Upper lobe of right lung (tissue), 1 donor: Measurements from ENCODE around the gene NDUFA8. TPM values are rescaled to one million over a fixed set of nuclear protein-coding genes. Genes with fewer than 3 reads are reported as not detected.
A peak's percentile ranks its signal among the peaks of the same experiment; 100 is the strongest.

Source experiments
- ATAC-seq: fragments of 200-7000 bp; cut with Tn5 transposase; one replicate; pipeline ENCODE4 v1.9.1; 2020; ENCODE audit warnings: mild to moderate bottlenecking, moderate library complexity
- DNase-seq: peaks from one replicate; pipeline ENCODE4 v3.0.0-alpha.2; 2020
- H3K27ac ChIP-seq: fragments of 200-600 bp; one replicate; pipeline ENCODE4 v1.8.0; 2022
- H3K27me3 ChIP-seq: fragments of 200-600 bp; one replicate; pipeline ENCODE4 v1.8.0; 2022; ENCODE audit warnings: mild to moderate bottlenecking
- H3K36me3 ChIP-seq: fragments of 200-600 bp; one replicate; pipeline ENCODE4 v1.8.0; 2022
- H3K4me1 ChIP-seq: fragments of 200-600 bp; one replicate; pipeline ENCODE4 v1.8.0; 2022
- H3K4me3 ChIP-seq: fragments of 200-600 bp; one replicate; pipeline ENCODE4 v1.8.0; 2022; ENCODE audit warnings: mild to moderate bottlenecking
- H3K9me3 ChIP-seq: fragments of 200-600 bp; one replicate; pipeline ENCODE4 v1.8.0; 2022
- intact Hi-C: fragments of 100-400 bp; cut with DNase I; formaldehyde crosslinking; loops from one replicate; pipeline ENCODE4 v1.11.0; 2022
- total RNA-seq: library from RNA; stranded (reverse); fragmentation: NEBNext Ultra II Directional; extraction: Animal tissue kit (Norgen Biotek cat#: 25700); gene quantifications from one replicate; pipeline ENCODE4 v1.2.1, GENCODE V29; 2021
- TF ChIP-seq, protein P1 (sequence below): fragments of 200-600 bp; IDR thresholded peaks from one replicate; pipeline ENCODE4 v1.8.0; 2022; ENCODE audit warnings: antibody characterized with exemption
- donor health status: DM: no; HTN: yes; CAD: no; lungs with severe emphysema.

Gene NDUFA8
- total RNA-seq, 1 donor from 2014 or later = 41.5 TPM

GRCh38 chr9:122144836-122145591 lies 14.6 kb downstream of the NDUFA8 start:
- Histone ChIP-seq H3K36me3 (peaks cover 52% of the 10 kb centered on the region), H3K4me1 (peaks cover 10% of the 10 kb centered on the region), H3K9me3 (no peaks in the 10 kb centered on the region), H3K27me3 (no peaks in the 10 kb centered on the region), H3K4me3 (no peak overlapping the region), H3K27ac (no peak overlapping the region)
- ATAC-seq (no peak), DNase-seq (no peak)
- TF ChIP-seq, protein P1, sequence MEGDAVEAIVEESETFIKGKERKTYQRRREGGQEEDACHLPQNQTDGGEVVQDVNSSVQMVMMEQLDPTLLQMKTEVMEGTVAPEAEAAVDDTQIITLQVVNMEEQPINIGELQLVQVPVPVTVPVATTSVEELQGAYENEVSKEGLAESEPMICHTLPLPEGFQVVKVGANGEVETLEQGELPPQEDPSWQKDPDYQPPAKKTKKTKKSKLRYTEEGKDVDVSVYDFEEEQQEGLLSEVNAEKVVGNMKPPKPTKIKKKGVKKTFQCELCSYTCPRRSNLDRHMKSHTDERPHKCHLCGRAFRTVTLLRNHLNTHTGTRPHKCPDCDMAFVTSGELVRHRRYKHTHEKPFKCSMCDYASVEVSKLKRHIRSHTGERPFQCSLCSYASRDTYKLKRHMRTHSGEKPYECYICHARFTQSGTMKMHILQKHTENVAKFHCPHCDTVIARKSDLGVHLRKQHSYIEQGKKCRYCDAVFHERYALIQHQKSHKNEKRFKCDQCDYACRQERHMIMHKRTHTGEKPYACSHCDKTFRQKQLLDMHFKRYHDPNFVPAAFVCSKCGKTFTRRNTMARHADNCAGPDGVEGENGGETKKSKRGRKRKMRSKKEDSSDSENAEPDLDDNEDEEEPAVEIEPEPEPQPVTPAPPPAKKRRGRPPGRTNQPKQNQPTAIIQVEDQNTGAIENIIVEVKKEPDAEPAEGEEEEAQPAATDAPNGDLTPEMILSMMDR = peak; percentile 39
- intact Hi-C loops = no loop called here

DNA sequence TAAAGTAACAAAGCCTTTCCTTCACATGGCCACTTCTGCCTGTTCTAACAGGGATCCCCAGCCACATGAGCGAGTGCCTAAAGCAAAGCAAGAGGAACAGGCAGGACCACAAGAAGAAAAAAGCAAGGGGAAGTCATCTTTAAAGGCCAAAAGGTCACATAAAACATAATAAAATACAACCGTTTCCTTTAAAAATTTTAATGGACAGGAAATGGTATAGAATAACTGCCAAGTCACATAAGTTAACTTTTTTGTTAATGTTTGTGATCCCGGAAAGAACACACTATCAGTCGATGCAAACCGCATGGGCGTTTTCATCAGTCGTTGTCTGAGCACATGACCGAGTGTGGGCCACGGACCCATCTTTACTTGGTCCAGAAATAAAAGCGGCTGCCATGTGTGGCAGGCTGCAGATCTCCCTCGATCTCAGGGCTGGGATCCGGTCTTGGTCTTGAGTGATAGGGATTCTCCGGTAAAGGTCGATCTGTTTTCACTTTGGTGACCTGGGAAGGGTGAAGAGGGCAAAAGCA lies 15.6 kb downstream of the NDUFA8 start:
- H3K4me1 ChIP-seq = peaks cover 10% of the 10 kb centered on the region
- ATAC-seq (no peak), DNase-seq (no peak)
- no peak overlapping the region for H3K4me3 ChIP-seq
- TF ChIP-seq, protein P1 = no peak
- intact Hi-C loops = no loop called here
- H3K27me3 ChIP-seq = no peaks in the 10 kb centered on the region
- H3K27ac ChIP-seq = no peak overlapping the region
- peaks cover 51% of the 10 kb centered on the region for H3K36me3 ChIP-seq
- H3K9me3 ChIP-seq = no peaks in the 10 kb centered on the region

DNA sequence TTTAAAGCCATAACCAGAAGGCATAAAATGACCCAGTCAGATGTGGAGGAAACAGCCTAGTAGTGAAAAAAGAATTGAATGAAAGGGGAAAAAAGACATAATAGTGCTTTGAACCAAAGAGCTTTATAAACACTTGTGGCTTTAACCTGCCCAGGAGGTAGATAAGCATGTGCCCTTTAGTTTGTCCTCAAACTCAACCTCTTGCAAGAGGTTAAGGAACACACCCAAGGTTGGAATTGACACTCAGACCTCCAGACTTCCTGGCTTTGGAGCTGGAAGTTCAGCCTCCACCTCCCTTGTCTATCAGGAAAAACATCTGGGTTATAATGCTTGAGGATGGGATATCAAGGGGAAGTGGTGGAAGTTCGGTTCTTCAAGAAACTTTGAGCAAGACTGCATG lies 16.3 kb downstream of the NDUFA8 start:
- no peak overlapping the region for H3K27ac ChIP-seq
- no peak overlapping the region for H3K4me3 ChIP-seq
- H3K9me3 ChIP-seq = no peaks in the 10 kb centered on the region
- no peaks in the 10 kb centered on the region for H3K27me3 ChIP-seq
- peaks cover 10% of the 10 kb centered on the region for H3K4me1 ChIP-seq
- DNase-seq (no peak), ATAC-seq (peak; percentile 57)
- H3K36me3 ChIP-seq = peaks cover 50% of the 10 kb centered on the region
- intact Hi-C loops = no loop called here
- TF ChIP-seq, protein P1 = no peak

DNA sequence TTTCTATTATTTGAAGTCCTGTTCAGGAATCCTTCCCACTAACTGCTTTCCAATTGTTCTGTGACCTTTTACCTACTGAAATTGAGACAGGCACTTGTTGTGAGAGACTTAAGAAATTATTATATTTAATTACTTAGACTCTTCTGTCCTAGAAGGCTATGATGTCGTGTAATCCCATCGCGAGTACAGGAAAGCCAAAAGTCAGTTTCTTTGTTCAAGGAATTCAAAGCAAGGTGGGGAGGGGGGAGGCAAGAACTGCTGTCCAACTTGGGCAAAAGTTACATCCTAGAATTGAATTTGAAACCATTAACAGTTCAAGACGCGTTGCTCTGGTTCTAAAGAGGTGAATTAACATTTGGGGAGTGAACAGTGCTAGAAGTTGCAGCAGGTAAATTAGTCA lies 17.9 kb downstream of the NDUFA8 start:
- ATAC-seq = no peak
- H3K27me3 ChIP-seq = no peaks in the 10 kb centered on the region
- no peak overlapping the region for H3K27ac ChIP-seq
- H3K36me3 ChIP-seq = peaks cover 34% of the 10 kb centered on the region
- DNase-seq = no peak
- peaks cover 10% of the 10 kb centered on the region for H3K4me1 ChIP-seq
- intact Hi-C loops = no loop called here
- H3K9me3 ChIP-seq = no peaks in the 10 kb centered on the region
- H3K4me3 ChIP-seq = no peak overlapping the region
- TF ChIP-seq, protein P1 = no peak

GRCh38 chr9:122140368-122141193 lies 19.0 kb downstream of the NDUFA8 start:
- Histone ChIP-seq H3K4me1 (peaks cover 10% of the 10 kb centered on the region), H3K36me3 (peaks cover 25% of the 10 kb centered on the region), H3K4me3 (no peak overlapping the region), H3K27me3 (no peaks in the 10 kb centered on the region), H3K9me3 (no peaks in the 10 kb centered on the region), H3K27ac (no peak overlapping the region)
- ATAC-seq (no peak), DNase-seq (no peak)
- TF ChIP-seq, protein P1 = no peak
- intact Hi-C loops = no loop called here
